ENCODE measurements around the gene STAT5B. TPM values are rescaled to one million over a fixed set of nuclear protein-coding genes. Genes with fewer than 3 reads are reported as not detected.

STAT5B gene
- total and polyA plus RNA-seq, 2 of the 13 experiments (the other 11 are each of a cell fraction or from before 2014, with no cell fraction given), result 21.0 to 42.8 TPM

DNA sequence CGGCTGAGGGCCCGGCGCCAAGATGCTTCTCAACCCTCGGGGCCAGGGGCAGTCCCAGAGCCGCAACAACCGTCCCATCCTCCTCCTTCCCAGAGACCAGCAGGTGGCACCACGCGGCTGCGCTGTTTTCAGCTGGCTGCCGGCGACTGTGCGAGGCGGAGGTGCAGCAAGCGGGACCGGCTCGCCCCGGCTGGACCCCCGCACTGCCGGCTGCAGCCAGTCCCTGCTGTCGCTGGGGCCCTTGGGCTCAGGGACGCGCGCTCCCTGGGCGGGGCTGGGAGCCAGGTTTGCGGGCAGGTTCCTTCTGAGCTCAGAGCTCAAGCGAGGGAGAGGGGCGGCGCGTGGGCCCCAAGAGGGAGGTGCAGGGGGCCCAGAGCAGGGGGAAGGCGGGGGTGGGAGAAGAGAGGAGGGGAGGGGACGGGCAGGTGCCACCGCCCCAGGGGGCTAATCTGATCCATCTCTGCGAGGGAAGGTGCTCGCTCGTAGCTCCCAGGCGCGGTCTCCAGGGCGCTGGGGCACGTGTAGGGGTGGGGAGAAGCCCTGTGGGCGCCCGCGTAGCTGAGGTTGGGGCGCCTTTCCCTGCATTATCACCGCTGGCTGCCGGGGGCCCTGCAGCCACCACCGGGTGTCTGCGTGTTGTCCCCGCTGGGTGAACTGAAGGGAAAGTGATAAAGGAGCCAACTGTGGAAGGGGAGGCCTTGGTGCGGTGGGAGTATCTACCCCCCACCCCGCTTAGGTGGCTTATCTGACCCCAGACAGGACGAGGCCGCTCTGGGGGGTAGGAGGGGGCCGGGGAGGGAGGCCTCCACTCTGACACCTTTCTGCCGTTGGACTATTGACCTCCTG is 36.3 kb upstream of the STAT5B start (continued):
- TF ChIP-seq ZNF407 (CRISPR knock-in tag; IDR thresholded peaks at IDR 0.05; ENCODE audit: not compliant biosample characterization), result no peak
- TF ChIP-seq TCF7 (IDR thresholded peaks at IDR 0.05; ENCODE audit: low read depth), result no peak
- no peak for TF ChIP-seq ZNF468 (CRISPR knock-in tag; IDR thresholded peaks at IDR 0.05)
- TF ChIP-seq ZNF235 (CRISPR knock-in tag; IDR thresholded peaks at IDR 0.05; ENCODE audit: borderline replicate concordance), result 0 out of 2 replicates have a peak, but pooled peaks have one; percentile 57
- no peak for TF ChIP-seq ZBTB43 (CRISPR knock-in tag; conservative IDR thresholded peaks at IDR 0.05)
- TF ChIP-seq RBAK (CRISPR knock-in tag; IDR thresholded peaks at IDR 0.05), result no peak
- no peak for TF ChIP-seq ZNF431 (CRISPR knock-in tag; IDR thresholded peaks at IDR 0.05; ENCODE audit: borderline replicate concordance, low read depth)
- peak; percentile 97 for TF ChIP-seq ZNF772 (CRISPR knock-in tag; IDR thresholded peaks at IDR 0.05)
- TF ChIP-seq ZNF138 (CRISPR knock-in tag; IDR thresholded peaks at IDR 0.05; ENCODE audit: low read depth), result peak; percentile 90; the same call in 1 of the 2 replicates
- TF ChIP-seq CCDC6 (CRISPR knock-in tag; IDR thresholded peaks at IDR 0.05), result peak; percentile 61
- TF ChIP-seq HMGA1 (CRISPR knock-in tag; conservative IDR thresholded peaks at IDR 0.05), result no peak
- no peak; the same call in 1 of the 2 replicates for TF ChIP-seq ZNF280D (CRISPR knock-in tag; IDR thresholded peaks at IDR 0.05)
- no peak for TF ChIP-seq ZMAT3 (CRISPR knock-in tag; conservative IDR thresholded peaks at IDR 0.05)
- TF ChIP-seq BRD4 (CRISPR knock-in tag; IDR thresholded peaks at IDR 0.05), result 0 out of 2 replicates have a peak, but pooled peaks have one; percentile 14
- no peak for TF ChIP-seq MBNL3 (CRISPR knock-in tag; conservative IDR thresholded peaks at IDR 0.05)
- TF ChIP-seq NR2C2 (CRISPR knock-in tag; IDR thresholded peaks at IDR 0.05; ENCODE audit: borderline replicate concordance), result peak; percentile 24
